ENCODE data around the gene AKR1D1. TPM values are rescaled to one million over a fixed set of nuclear protein-coding genes. Genes with fewer than 3 reads are reported as not detected.

The AKR1D1 gene
- total RNA-seq, 4 donors from 2014 or later, result 0.34 TPM; not detected in 3

- TF ChIP-seq, protein P1, sequence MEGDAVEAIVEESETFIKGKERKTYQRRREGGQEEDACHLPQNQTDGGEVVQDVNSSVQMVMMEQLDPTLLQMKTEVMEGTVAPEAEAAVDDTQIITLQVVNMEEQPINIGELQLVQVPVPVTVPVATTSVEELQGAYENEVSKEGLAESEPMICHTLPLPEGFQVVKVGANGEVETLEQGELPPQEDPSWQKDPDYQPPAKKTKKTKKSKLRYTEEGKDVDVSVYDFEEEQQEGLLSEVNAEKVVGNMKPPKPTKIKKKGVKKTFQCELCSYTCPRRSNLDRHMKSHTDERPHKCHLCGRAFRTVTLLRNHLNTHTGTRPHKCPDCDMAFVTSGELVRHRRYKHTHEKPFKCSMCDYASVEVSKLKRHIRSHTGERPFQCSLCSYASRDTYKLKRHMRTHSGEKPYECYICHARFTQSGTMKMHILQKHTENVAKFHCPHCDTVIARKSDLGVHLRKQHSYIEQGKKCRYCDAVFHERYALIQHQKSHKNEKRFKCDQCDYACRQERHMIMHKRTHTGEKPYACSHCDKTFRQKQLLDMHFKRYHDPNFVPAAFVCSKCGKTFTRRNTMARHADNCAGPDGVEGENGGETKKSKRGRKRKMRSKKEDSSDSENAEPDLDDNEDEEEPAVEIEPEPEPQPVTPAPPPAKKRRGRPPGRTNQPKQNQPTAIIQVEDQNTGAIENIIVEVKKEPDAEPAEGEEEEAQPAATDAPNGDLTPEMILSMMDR (IDR thresholded peaks at IDR 0.05; ENCODE audit: low read depth), result no peak
Measured at GRCh38 chr7:138125598-138126111, 49.4 kb downstream of the AKR1D1 start.

GRCh38 chr7:138126928-138127327 lies 50.7 kb downstream of the AKR1D1 start:
- TF ChIP-seq, protein P1 (IDR thresholded peaks at IDR 0.05; ENCODE audit: low read depth), result no peak

DNA sequence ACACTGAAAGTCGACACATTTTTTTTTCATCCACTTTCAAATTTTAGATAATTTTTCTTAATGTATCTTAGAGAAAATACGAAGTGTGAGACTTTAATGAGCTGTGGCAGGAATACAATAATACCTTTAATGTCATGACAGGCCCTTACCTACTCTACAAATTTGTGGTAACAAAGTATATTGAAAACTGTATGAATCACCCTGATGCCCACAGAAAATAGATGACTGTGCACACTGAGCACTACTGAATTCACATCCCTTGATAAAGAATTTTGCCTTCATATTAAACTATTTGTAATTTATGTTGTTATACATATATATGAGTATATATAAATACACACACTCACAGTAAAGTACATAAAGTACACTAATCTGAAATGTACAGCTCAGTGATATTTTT lies 51.7 kb downstream of the AKR1D1 start:
- TF ChIP-seq, protein P1 (IDR thresholded peaks at IDR 0.05; ENCODE audit: low read depth), result no peak

DNA sequence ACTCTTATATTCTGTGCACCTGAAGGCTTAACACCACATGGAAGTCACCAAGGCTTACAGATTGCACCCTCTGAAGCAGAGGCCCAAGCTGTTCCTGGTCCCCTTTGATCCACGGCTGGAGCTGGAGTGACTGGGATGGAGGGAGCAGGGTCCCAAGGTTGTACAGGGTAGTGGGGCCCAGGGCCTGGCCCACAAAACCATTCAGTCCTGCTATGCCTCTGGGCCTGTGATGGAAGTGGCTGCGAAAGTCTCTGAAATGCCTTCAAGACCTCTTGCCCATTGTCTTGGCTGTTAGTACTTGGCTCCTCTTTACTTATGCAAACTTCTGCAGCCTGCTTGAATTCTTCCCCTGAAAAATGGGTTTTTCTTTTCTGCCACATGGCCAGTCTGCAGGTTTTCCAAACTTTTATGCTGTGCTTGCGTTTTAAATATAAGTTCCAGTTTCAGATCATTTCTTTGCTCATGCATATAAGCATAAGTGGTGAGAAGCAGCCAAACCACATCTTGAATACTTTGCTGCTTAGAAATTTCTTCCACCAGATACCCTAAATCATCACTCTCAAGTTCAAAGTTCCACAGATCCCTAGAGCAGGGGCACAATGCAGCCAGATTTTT lies 53.4 kb downstream of the AKR1D1 start:
- TF ChIP-seq, protein P1 (IDR thresholded peaks at IDR 0.05; ENCODE audit: low read depth), result no peak

DNA sequence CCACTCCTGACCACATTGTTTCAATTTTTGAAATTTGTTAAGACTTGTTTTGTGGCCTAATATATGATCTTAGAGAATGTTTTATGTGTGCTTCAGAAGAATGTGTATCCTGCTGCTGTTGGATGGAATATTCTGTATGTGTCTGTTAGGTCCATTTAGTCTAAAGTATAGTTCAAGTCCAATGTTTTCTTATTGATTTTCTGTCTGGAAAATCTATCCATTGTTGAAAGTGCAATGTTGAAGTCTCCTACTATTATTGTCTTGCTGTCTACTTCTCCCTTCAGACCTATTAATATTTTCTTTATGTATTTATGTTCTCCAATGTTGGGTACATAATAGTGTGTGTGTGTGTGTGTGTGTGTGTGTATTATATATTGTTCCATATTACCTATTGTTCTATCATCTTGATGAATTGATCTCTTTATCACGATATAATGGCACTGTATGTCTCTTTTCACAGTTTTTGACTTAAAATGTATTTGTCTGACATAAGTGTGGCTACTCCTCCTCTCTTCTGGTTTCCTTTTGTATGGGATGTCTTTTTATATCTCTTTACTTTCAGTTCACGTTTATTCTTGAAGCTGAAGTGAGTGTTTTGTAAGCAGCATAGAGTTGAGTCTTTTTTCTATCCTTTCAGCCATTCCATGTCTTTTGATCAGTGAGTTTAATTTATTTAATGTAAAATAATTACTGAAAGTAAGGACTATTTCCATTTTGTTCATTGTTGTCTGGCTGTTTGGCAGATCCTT lies 61.3 kb downstream of the AKR1D1 start:
- TF ChIP-seq, protein P1 (IDR thresholded peaks at IDR 0.05; ENCODE audit: low read depth), result no peak

GRCh38 chr7:138138244-138138643 lies 62.0 kb downstream of the AKR1D1 start:
- TF ChIP-seq, protein P1 (IDR thresholded peaks at IDR 0.05; ENCODE audit: low read depth), result no peak

DNA sequence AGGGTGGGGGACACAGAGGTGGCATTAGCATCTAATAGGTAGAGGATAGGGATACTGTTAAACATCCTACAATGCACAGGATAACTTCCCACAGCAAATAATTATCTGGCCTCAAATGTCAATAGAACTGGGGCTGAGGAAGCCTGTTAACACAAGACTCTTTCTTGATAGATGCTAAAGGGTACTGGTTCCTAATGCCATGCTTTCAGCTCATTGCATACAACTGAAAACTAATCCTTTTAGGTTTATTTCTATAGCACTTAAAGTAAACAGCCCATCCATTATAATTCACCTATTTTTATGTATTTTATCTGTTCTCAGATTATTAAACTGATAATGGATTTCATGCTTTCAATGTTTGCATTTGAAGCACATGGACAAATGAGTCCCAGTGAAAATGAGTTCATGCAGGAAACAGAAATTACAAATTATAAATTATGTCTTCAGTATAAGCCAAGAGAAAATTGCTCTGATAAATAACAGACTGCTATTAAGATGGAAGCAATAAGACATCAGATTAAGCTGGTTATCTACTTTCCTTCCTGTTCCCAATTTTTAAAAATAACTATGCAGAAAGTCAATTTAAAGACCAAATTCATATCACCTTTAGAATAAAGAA lies 66.4 kb downstream of the AKR1D1 start:
- TF ChIP-seq, protein P1 (IDR thresholded peaks at IDR 0.05; ENCODE audit: low read depth), result no peak
